HG02763 (cell line): ENCODE data around the gene SREBF2.

Experiments used
- ATAC-seq: cut with Tn5 transposase; IDR thresholded peaks from one replicate; pipeline ENCODE4 v1.9.1; 2021; ENCODE audit warnings: mild to moderate bottlenecking, moderate library complexity; ENCODE audit not compliant: unreplicated experiment

SREBF2 gene

DNA sequence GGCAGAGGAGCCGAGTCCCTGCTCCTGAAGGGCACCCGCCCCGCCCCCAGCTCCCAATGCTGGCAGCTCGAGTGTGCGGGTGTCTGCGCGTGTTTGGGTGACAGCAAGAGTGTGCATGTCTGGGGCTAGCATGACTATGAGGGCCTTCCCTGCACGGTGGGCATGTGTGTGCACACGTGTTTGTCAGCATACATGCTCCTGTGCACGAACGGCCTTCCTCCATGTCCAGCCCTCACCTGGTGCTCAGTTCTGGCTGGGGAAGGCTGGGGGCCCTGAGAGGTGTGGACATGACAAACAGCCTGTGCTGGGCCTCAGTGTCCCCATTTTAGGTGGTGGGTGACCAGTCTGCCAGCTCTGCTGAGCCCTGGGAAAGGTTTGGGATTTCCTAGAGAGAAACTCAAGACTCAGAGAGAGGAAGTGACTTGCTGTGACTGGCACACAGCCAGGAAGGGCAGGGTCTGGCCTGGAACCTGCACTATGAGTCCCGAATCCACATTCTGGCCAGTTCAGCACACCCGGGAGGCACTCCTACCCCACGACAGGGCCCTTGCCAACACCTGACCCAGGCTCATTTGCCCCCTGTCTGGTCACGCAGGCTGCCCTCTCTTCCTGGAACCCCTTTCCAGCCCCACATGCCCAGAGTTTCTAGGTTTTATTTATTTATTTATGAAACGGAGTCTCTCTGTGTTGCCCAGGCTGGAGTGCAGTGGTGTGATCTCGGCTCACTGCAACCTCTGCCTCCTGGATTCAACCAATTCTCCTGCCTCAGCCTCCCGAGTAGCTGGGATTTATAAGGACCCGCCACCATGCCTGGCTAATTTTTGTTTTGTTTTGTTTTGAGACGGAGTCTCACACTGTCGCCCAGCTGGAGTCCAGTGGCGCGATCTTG, 85.2 kb downstream of the SREBF2 start:
- no peak for ATAC-seq

DNA sequence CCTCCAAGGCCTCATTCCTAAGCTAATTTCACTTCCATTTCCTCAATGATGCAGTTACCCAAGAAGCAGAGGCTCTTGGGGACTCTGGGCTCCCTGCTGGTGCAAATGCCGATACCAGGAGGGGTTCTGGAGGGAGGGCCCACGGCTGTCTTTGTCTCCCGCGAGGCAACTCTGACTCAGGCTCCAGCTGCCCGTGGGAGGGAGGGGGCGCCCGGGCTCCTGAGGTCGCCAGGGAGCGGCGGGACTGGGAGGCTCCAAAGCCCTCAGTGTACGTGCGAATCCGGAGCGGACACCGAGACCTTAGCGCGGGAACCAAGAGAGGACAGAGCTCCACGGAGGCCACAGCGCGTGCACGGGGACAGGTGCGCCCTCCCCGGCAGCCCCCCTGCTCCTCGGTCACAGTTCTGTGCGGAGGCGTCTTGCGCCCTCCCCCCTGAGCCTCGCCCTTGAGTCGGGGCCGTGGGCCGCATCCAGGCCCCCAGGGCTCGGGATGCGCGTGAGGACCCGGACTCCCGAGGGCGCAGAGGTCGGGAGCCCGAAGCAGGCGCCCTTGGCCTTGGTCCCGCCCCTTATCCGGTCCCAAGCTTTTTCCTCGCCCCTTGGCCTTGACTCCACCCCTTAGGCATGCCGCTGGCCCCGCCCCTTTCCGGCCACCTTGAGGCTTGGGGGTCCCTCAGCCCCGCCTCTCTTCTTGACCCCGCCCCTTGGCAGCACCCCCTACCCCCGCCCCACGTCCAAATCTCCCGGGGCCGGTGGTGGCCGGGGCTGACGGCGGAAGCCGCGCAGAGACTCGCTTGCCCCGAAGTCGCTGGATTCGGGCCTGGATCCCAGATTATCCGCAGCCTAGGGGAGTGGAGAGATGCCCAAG, 86.7 kb downstream of the SREBF2 start:
- peak; percentile 55 for ATAC-seq

DNA sequence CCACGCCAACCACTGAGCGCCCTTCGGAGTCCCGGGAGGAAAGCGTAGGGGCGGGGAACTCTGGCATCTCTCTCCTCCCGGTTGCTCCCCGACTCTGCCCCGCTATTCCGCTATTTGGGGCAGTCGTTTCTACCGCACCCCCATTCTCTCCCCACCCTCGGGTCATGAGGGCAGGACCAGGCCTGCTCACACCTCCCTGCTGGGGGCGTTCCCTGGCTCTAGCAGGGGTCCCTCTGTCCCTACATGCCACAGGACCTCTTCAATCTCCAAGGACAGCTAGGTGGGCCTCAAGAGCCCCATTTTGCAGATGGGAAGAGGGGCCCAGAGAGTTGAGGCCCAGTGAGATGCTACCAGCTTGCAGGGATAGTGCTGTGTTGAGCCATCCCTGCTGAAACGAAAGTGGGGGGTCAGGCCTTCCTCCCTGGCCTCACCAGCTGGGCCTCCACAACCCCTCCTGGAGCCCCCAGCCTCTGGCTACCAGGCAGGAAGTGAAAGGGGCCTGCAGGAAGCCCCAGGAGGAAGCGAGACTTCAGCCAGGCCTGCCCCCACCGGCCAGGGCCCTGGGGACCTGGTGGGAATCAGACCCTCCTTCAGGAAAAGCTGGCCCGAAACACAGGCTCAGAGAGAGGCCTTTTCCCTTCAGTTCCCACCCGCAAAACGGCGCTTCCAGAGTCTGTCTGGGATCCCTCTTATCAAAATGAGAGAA, 87.5 kb downstream of the SREBF2 start:
- peak; percentile 19 for ATAC-seq

DNA sequence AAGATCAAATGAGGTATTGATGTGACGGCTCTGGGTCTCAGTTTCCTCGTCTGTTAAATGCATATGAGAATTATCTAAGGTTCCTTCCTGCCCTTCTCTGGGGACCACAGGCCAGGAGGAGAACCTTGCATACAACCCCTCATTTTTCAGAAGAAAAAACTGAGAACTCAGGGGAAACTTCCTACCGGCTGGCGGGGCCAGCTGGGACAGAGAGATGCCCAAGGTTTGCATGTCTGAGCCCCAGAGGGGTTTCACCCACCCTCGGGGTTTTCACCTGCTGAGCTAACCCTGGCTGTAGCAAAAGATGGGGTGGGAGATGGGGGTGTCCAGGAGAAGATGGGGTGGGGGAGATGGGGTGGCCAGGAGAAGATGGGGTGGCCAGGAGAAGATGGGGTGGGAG, 89.4 kb downstream of the SREBF2 start:
- no peak for ATAC-seq

DNA sequence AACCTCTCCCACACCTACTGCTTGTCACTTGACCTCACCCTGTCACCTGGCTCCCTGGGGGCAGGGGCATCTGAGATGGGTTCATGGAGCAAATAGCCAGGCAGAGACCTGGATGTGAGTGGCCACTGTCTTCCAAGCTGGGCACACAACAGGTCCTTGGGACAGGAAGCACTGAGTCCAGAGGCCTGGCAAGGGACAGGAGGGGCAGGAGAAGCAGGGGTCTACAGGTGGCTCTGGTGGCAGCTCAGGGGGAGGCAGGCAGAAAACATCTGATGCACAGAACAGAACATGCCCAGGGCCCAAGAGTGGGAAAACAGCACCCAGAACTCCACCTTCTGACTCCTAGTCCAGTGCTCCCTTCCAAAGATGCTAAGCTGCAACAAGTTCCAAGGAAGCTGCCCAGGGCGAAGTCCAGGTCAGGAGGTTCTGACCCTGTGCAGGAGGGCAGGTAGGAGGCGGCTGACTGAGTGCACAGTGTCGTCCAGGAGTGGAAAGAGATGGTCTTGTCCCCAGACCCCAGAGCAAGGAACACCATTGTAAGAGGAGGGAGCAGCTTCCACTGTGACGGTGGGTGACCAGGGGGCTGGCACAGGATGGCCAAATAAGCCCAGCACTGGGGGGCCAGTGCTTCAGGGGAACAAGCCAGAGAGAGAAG, 90.2 kb downstream of the SREBF2 start:
- ATAC-seq: no peak

DNA sequence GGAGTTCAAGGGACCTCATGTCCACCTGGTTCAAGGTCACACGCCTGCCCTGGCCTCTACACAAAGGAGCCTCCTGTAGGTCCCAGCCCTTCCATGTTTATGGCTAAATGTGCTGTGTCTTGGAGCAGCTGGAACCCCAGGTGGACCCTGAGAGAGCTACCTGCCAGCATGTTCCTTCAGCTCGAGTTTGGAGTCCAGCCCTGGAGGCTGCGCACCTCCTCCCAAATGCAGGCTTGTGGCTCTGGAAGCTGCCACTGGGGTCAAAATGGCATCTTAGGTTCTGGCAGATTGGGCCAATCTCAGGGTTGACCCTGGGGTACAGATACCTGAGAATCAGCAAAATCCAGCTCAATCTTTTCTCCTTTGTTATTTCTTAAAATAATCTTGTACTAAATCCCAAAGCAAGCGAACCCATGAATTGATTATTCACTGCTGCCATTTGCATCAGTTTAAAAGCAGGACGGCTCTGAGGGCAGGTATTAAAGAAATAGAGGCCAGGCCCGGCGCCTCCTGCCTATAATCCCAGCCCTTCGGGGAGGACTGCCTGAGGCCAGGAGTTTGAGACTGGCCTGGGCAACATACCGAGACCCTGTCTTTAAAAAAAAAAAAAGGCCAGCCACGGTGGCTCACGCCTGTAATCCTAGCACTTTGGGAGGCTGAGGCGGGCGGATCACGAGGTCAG, 90.8 kb downstream of the SREBF2 start:
- no peak for ATAC-seq

DNA sequence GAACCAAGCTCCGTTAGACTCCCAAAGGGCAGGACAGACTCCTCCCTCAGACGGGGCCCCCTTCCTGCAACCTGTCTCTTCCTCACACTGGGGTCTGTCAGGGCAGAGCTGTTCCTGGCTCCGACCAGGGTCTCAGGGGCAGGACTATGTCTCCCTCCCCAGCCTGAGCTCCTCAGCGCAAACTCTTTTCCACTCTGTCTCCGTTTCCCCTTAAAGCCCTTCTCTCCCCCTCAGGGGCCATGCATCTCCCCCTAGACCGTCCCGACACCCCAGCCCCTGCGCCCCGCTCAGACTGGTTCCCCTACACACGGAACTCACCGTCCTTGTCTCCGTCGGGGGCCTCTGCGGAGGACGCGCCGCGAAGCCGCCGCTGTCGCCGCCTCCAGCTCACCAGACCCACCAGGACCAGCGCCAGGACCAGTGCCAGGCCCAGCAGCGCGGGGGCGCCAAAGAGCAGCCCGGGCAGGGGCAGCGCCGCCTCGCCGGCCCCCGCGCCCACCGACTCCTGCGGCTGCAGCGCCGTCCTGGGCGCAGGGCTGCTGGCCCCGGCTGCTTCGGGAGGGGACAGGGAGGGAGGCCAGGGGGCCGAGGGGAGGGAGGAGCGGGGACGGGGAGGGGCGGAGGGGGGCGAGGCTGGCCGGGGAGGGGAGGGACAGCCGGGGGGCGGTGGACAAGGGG, 93.0 kb downstream of the SREBF2 start:
- peak; percentile 40 for ATAC-seq

DNA sequence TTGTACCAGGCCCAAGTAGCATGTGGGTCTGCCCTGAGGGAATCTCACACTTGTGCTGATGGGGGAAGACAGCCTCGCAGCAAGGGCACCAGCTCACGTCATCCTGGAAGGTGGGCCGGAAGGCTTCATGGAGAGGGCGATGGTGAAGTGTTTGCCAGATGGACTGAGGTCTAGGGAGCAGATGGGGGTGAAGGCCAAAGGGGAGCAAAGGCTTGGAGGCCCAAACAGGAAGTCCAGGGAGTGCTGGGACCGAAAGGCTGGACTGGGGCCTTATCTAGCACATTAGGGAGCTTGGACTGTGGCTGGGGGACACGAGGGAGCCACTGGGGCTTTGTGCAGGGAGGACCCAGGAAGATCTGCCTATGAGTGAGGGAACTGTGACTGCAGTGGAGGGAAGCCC, 94.9 kb downstream of the SREBF2 start:
- no peak for ATAC-seq

DNA sequence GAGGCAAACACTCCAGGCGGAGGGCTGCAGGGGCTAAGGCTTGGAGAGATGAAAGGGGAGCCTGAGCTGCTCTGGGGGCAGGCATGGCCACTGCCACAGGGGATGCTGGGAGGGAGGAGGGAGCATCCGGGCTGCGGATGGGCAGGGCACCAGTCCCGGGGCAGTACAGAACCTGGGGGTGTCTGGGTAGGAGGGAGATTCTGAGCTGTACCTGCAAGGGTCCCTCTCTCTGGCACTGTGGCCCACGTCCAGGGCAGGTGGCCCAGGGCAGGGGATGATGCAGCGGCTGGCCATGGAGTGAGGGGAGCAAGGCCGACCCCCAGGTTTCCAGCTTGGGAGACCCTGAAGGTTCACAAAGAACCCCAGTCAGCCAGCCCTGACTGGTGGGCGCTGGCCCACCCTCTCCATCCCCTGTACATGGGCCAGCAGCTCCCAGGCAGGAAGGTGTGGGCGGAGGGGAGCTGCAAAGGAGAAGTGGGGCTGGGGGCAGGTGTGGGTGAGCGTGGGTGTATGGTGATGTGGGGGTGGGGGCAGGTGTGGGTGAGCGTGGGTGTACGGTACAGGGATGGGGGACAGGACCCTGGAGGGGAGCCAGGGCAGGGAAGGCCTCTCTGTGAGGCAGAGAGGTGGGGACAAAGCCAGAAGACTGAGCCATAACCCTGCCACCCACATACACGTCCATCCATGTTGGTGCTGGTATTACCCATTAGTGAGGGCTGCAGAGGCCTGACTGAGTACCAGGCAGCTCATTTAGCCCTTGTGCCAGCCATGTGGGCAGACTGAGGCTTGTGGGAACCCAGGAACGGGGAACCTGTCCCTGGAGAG, 95.9 kb downstream of the SREBF2 start:
- ATAC-seq: no peak

DNA sequence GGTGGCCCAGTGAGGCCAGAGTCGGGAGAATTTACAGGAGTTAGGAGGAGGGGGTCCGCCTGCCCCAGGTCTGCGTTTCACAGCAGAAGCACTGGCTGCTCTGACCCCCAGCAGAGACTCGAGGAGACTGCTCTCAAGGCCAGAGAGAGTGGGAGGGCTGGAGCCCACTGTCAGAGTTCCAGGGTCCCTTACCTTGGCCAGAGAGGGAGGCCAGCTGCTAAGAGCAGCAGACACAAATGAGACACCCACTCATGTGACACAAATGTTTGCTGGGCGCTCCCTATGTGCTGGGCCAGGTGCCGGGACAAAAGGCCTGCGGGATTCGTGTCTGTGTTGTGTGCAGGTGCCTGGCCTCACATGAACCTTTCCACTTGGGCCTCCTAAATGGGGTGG, 96.5 kb downstream of the SREBF2 start:
- no peak for ATAC-seq

DNA sequence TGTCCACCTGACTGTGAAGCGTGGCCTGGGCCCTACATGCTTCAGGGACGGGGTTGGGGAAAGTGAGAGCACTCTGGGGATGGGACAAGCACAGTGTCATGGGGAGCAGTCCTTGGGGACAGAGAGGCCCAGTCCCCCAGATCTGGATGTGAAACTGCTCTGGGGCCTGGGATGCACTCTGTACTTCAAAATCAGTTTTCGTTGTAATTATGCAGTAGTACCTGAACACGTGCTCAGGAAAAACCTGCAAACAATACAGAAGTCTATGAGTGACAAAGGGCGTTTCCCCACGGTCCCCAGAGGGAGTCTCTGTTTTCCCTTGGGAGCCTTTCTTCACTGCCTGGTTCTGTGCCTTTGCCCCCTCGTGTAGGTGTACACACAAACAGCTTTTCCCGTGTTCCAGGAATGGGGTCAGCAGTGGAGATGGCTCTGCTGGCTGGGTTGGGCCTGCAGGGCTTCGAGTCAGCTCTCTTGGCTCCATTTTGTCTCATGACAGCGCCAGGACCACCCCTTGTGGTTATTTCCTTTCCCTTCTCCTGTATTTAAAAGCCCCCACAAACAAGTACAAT, 98.9 kb downstream of the SREBF2 start:
- no peak for ATAC-seq

DNA sequence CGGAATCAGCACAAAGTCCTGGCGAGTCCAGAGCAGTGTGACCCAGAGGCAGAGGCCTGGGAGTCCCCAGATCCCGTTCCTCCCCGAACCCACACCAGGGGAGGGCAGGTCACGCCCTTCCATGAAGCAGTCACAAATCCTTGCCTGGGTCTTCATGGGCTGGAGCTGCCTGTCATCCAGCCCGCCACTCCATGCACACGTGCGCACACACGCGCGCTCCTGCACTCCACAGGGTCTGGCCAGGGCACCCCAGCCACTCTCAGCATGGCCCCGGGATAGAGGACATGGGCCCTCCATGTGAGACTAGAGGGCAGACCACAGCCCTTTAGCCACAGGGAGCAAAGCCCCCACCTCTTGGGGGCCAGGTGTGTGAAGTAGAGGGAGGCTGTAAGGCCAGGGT, 99.4 kb downstream of the SREBF2 start:
- ATAC-seq: no peak

DNA sequence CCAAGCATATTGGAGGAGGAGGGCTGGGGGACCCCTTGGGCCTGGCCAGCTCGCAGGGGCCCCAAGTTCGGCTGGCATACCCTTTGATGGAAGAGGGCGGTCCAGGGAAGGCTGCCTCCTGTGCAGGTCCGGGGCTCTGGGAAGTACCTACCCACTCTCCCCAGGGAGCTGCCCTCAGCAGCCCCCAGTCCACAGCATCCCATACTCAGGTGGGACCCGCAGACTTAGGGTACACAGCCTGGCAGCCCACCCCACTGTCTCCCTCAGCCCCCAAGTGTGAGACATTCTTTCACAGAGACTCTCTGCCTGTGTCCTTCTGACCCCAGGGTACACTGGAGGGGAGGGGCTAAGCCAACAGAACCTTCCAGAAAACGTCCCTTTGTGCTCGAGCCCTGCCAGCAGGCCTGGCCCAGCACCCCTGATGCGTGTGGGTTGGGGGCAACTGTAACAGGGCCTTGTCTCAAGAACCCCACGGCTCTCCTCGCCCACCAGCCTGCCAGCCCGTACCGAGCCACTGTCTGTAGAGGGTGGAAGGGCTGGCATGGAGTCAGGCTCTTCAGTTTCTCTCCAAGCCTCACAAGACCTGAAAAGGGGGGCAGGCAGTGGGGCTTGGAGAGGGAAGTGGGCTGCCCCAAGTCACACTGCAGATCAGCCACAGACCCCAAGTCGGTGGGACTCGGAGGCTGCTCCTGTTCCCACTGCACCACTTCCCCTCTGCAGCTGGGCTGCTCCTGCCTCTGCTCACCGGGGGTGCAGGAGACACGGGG, 100.7 kb downstream of the SREBF2 start:
- no peak for ATAC-seq

DNA sequence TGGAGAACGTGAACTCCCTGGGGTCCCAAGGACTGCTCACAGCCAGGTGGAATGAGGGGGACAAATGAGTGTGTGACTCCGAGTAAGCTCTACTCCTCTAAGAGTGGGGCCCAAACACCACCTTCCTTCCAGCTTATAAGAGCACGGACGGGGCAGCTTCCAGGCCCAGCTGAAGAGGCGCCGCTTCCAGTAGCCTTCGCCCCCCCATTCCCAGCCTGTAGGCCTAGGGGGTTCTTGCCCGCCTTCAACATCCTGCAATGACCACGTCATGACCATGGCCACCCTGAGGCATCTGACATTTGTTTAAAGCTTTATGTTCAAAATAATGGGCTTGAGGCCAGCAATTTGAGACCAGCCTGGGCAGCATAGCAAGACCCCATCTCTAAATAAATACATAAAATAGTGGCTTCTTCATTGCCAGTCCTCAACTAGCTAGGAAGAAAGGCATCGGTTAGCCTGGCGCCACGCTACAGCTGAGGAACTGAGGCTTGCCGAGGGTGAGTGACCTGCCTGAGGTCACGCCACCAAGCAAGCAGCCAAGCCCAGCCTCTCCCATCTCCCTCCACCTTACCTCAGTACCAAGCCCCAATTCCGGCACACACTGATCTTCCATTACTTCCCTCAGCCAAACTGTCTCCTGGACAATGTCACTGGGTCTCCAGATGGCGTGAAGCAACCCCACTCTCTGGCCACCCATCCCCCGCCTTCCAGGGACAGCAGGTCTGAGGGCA, 101.5 kb downstream of the SREBF2 start:
- no peak for ATAC-seq

DNA sequence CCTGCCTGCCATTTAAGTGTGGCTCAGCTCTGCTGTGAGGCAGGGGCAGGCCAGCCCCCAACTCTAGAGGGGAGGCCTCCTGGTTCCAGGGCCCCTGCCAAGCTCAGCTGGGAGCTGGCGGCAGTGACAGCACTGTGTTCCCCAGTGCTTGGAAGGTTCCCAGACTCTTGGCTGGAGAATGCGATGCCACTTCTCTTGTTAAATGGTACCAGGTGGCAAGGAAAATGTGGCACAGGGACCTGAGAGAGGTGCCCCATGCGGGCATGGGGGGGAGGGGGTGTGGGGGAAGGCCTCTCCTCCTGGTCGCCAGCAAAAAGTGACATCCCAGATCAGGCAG, 102.1 kb downstream of the SREBF2 start:
- ATAC-seq: no peak

DNA sequence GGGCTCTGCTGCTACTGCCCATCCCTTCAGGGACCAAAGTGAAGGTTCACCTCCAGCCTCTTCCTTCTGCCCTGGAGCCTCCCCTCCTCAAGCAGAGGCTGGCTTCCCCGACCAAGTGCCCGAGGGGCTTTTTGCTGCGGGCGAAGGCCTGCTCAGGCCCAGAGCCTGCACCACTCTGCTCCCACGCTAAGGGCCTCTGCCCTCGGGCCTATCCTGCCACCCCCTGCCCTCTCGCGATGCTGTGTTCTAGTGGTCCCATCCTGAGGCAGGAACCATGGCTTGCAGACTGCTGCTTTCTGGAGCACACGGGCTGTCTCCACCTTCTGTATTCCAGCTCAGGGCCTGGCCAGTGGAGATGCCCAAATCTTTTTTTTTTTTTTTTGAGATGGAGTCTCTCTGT, 102.6 kb downstream of the SREBF2 start:
- no peak for ATAC-seq

DNA sequence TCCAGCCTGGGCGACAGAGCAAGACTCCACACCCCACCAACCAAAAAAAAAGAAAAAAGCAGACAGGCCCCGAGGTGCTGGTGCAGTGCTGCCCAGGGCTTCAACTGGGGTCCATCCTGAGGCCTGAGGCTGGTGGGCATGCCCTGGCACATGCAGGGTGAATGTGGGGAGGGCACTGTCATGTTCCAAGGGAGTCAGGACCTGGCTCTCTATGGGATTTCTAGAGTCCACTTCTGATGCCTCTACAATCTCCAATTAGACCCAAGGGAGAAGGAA, 103.9 kb downstream of the SREBF2 start:
- ATAC-seq: no peak
